GM12874 (cell line): ENCODE results near the gene ATXN1.

Experiments
- TF ChIP-seq, protein P1 (sequence below): IDR thresholded peaks from 2 replicates; pipeline ENCODE4 v1.5.1; 2011; ENCODE audit warnings: low read depth, mild to moderate bottlenecking, control low read depth, low read length, moderate library complexity; ENCODE audit not compliant: insufficient read depth

The ATXN1 gene

DNA sequence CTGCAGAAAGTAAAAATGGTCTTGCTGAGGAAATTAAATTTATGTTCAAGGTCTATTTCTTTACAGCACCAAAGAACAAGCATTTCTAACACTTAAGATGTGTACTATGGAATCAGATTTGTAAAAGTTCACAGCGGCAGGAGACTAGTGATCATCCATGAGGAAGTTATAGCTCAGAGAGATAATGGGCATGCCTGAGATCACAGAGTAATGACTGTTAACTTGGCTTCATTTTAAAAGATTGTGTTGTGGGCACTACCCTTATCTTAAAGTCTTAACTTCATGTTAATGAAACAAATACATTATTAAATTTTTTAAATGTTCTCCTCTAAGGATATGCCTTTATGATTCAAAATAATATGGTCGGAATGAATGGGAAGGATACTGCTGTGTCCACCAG lies 354.3 kb downstream of the ATXN1 start:
- TF ChIP-seq, protein P1, sequence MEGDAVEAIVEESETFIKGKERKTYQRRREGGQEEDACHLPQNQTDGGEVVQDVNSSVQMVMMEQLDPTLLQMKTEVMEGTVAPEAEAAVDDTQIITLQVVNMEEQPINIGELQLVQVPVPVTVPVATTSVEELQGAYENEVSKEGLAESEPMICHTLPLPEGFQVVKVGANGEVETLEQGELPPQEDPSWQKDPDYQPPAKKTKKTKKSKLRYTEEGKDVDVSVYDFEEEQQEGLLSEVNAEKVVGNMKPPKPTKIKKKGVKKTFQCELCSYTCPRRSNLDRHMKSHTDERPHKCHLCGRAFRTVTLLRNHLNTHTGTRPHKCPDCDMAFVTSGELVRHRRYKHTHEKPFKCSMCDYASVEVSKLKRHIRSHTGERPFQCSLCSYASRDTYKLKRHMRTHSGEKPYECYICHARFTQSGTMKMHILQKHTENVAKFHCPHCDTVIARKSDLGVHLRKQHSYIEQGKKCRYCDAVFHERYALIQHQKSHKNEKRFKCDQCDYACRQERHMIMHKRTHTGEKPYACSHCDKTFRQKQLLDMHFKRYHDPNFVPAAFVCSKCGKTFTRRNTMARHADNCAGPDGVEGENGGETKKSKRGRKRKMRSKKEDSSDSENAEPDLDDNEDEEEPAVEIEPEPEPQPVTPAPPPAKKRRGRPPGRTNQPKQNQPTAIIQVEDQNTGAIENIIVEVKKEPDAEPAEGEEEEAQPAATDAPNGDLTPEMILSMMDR, result no peak

DNA sequence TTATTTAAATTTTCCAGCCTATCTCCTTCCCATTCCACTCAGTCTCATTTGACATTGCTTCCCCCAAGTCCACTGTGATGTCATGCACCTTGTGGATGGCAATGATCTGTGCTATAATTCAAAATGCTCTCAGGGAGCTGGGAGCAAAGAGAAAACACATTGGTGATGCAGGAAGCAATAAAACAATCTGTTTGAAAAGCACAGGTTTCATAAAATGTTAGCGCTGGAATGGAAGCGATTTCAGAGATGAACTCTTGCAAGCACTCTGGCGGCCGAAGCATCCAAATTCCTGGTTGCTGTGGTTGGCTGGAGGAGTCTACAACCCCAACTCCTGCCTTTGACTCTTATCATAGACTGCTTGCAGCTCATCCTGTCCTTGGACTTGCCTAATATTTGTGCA lies 355.9 kb downstream of the ATXN1 start:
- TF ChIP-seq, protein P1, result no peak

DNA sequence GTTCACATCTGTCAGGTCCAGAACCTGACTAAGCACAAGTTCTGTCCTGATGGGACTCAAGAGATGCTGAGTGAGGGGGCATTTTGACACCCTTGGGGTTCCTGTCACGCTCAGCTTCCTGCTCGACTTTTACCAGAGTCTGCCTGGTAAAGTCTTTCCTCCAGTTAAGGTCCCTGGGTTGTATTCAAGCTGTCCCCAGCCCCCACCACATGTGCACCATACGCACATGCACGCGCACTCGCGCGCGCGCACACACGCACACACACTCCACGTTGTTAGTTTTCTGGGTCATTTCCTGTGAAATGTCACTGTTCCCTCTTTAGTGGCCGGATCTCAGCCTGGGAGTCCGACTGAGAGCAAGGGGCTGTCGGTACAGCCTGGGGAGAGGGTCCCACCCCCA lies 356.8 kb downstream of the ATXN1 start:
- TF ChIP-seq, protein P1, result no peak

DNA sequence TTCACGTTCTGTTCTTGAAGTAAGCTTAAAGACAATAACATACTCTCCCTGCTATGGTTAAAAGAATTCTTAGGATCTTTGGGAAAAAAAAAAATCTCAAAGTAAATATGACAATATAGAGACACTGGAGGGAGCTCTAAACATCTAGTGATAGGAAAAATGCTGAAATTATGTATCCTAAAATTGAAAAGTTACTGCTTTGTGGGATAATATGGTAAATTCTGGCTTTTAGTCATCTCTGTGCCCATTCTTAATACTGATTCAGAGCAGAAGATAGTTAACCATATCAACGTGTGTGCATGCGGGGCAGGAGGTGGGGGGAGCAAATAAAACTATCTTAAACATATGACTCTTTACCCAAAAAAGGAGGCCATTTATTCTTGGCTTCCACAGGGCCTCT lies 357.4 kb downstream of the ATXN1 start:
- TF ChIP-seq, protein P1, result no peak

DNA sequence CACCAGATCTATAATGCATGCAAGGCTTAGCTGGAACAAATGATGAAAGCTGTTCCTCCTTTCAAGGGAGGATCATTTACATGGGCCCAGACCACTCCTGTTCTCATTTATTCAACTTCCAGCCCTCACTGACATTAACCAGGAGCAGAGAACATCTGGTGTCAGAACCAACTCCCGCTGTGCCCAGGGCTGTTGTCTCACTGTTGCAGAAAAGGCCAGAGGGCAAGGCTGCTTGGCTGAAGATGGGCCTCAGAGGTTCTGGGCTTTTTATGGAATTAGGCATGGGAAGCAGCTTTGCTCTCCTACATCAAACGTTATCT lies 358.7 kb downstream of the ATXN1 start:
- TF ChIP-seq, protein P1, result no peak

DNA sequence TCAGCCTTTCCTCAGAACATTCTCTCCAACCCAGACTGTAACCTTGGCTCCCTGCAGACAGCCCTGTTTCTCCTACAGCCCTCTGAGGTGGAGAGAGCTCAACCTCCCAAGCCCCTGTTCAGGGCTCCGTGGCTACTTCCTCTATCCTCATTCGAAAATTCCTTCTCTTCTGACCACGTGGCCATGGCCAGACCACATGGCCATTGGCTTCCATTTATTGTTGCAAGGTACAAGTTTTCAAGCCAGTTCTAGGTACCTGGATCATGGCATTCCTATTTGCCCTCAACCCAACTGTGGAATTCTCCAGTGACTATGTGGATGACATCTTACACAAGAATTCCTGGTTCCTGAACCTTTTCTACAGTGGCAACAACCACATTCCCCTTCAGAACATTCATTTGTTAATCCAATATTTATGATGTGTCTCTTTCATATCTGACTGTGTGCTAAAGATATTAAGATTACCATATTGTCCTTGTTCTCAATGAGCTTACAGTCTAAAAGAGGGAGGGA lies 361.0 kb downstream of the ATXN1 start:
- TF ChIP-seq, protein P1, result no peak

DNA sequence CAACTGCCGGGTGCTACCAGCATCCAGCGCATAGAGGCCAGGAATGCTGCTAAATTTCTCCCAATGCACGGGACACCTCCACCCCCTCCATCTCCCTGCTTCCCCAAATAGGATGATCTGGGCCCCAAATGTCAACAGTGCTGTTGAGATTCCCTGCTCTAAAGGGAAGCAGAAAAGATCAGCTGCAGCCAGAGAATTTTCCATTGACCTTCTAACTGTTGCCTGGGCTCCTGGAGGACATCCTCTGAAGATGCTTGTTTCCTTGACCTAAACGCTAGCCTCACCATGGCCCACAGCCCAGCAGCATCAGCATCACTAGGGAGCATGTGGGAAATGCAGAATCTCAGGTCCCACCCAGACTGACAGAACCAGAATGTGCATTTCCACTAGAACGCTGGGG lies 361.6 kb downstream of the ATXN1 start:
- TF ChIP-seq, protein P1, result no peak

DNA sequence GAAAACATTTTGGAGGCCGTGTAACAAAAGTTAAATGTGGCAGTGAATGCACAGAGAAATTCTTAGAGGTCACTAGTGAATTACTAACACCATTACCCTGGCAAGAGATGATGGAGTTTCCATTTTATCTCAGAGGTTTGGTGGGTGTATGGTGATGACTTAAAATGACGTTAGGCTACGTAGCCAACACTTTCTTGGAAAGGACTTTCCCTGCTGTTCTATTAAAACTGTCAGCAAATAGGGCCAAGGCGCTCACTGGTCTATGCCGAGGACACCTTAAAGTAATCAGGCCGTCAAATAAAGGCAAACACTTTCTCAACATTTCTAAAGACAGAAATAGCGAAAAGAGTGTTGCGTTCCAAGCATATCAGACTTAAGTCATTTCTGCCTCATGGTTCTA lies 362.1 kb downstream of the ATXN1 start:
- TF ChIP-seq, protein P1, result no peak
